ENCODE measurements around the gene DAB2. TPM values are rescaled to one million over a fixed set of nuclear protein-coding genes. Genes with fewer than 3 reads are reported as not detected.
A peak's percentile ranks its signal among the peaks of the same experiment; 100 is the strongest.

The DAB2 gene
- total and polyA plus RNA-seq, 2 donors from 2014 or later = 138 to 199 TPM

DNA sequence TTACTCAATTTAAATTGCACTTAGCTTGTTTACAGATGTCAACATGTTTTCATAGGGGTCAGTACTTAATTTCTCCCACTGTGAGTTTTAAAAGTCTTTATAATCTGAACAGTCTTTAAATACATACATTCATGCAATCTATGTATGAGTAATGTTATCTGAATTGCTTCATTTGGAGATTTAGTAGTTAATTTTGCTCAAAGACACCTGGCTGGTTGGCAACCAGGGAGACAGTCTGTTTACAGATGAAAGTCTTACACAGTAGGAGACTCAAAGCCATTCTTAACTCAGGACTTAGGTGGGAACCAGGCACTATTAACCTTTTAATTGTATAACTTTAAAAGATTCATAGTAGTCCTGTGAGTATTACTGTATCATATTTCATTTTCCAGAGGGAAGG lies 29.3 kb downstream of the DAB2 start:
- H3K36me3 ChIP-seq (ENCODE audit: control insufficient read depth in 2 of 3, insufficient read depth in 3 of 3, low read length in 3 of 3) = peaks cover 6 to 38% (median 17%) of the 10 kb centered on the region in 3 donors
- peaks cover 0 to 46% (median 19%) of the 10 kb centered on the region in 3 donors for H3K4me1 ChIP-seq (ENCODE audit: control insufficient read depth in 2 of 3, insufficient read depth in 2 of 3, low read depth in 1 of 3, low read length in 3 of 3)
- intact Hi-C loops (cut with DNase I) = no loop called here
- H3K9ac ChIP-seq (ENCODE audit: low read length in 3 of 3) = no peak overlapping the region
- FAIRE-seq (no peak), DNase-seq (no peak)
- peak overlapping the region; percentile 8 to 68 for H3K27ac ChIP-seq (ENCODE audit: low read depth in 2 of 2, low read length in 2 of 2)
- H3K27me3 ChIP-seq (ENCODE audit: control insufficient read depth, insufficient read depth, low read length) = no peaks in the 10 kb centered on the region
- TF ChIP-seq, protein P1, sequence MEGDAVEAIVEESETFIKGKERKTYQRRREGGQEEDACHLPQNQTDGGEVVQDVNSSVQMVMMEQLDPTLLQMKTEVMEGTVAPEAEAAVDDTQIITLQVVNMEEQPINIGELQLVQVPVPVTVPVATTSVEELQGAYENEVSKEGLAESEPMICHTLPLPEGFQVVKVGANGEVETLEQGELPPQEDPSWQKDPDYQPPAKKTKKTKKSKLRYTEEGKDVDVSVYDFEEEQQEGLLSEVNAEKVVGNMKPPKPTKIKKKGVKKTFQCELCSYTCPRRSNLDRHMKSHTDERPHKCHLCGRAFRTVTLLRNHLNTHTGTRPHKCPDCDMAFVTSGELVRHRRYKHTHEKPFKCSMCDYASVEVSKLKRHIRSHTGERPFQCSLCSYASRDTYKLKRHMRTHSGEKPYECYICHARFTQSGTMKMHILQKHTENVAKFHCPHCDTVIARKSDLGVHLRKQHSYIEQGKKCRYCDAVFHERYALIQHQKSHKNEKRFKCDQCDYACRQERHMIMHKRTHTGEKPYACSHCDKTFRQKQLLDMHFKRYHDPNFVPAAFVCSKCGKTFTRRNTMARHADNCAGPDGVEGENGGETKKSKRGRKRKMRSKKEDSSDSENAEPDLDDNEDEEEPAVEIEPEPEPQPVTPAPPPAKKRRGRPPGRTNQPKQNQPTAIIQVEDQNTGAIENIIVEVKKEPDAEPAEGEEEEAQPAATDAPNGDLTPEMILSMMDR (IDR thresholded peaks at IDR 0.05; ENCODE audit: borderline replicate concordance, extremely low read depth, insufficient read depth) = no peak
- no peaks in the 10 kb centered on the region for H3K9me3 ChIP-seq (ENCODE audit: control insufficient read depth in 2 of 3, insufficient read depth in 1 of 3, low read length in 3 of 3)
- no peak overlapping the region for H3K4me3 ChIP-seq (ENCODE audit: low read length in 3 of 3)

DNA sequence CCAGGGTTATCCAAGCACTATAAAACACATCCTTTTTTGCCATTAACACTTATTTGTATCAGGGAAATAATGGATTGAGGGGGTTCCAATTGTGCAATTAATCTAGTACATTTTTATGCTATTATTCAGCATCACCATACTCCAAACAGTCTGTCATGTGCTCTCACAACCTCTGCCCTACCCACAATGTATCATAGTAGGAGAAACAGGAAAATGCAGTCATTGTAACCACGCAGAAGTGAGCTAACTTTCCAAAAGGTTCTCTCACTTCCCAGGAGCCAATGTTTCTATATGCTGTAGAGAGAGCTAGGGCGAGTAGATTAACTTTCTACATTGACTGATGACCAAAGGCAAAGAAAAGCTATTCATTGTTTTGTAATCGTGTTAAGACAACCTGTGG lies 29.8 kb downstream of the DAB2 start:
- no peak overlapping the region for H3K9ac ChIP-seq (ENCODE audit: low read length in 3 of 3)
- peaks cover 6 to 43% (median 19%) of the 10 kb centered on the region in 3 donors for H3K36me3 ChIP-seq (ENCODE audit: control insufficient read depth in 2 of 3, insufficient read depth in 3 of 3, low read length in 3 of 3)
- TF ChIP-seq, protein P1 (IDR thresholded peaks at IDR 0.05; ENCODE audit: borderline replicate concordance, extremely low read depth, insufficient read depth) = no peak
- peaks cover 0 to 46% (median 16%) of the 10 kb centered on the region in 3 donors for H3K4me1 ChIP-seq (ENCODE audit: control insufficient read depth in 2 of 3, insufficient read depth in 2 of 3, low read depth in 1 of 3, low read length in 3 of 3)
- H3K9me3 ChIP-seq (ENCODE audit: control insufficient read depth in 2 of 3, insufficient read depth in 1 of 3, low read length in 3 of 3) = no peaks in the 10 kb centered on the region
- H3K27ac ChIP-seq (ENCODE audit: low read depth in 2 of 2, low read length in 2 of 2) = peak overlapping the region; percentile 8 to 68
- intact Hi-C loops (cut with DNase I) = no loop called here
- no peaks in the 10 kb centered on the region for H3K27me3 ChIP-seq (ENCODE audit: control insufficient read depth, insufficient read depth, low read length)
- H3K4me3 ChIP-seq (ENCODE audit: low read length in 3 of 3) = no peak overlapping the region
- no peak for FAIRE-seq
- DNase-seq = no peak

DNA sequence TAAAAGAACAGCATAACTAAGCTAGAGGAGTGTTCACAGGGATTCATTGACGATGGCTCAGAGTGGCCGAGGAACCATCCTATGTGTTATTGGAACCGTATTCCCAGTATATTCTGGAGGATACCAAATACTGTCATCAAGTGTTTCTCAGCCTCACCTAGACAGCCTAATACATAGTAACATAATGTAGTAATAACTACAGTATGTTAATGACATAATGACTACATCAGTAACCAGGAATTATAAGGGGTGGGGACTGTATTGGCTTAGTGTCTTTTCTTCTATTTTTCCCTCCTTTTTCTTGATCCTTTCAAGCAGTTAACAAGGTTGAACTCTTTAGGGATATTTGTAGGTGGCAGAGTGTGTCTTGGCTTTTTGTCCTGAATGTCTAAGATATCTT lies 33.8 kb downstream of the DAB2 start:
- TF ChIP-seq, protein P1 (IDR thresholded peaks at IDR 0.05; ENCODE audit: borderline replicate concordance, extremely low read depth, insufficient read depth) = no peak
- H3K4me1 ChIP-seq (ENCODE audit: control insufficient read depth in 2 of 3, insufficient read depth in 2 of 3, low read depth in 1 of 3, low read length in 3 of 3) = peaks cover 0 to 10% (median 5%) of the 10 kb centered on the region in 3 donors
- FAIRE-seq (no peak), DNase-seq (no peak)
- H3K27ac ChIP-seq (ENCODE audit: low read depth in 2 of 2, low read length in 2 of 2) = no peak overlapping the region
- H3K9ac ChIP-seq (ENCODE audit: low read length in 3 of 3) = no peak overlapping the region
- peaks cover 6 to 54% (median 42%) of the 10 kb centered on the region in 3 donors for H3K36me3 ChIP-seq (ENCODE audit: control insufficient read depth in 2 of 3, insufficient read depth in 3 of 3, low read length in 3 of 3)
- no peak overlapping the region for H3K4me3 ChIP-seq (ENCODE audit: low read length in 3 of 3)
- H3K9me3 ChIP-seq (ENCODE audit: control insufficient read depth in 2 of 3, insufficient read depth in 1 of 3, low read length in 3 of 3) = no peaks in the 10 kb centered on the region
- no peaks in the 10 kb centered on the region for H3K27me3 ChIP-seq (ENCODE audit: control insufficient read depth, insufficient read depth, low read length)
- intact Hi-C loops (cut with DNase I) = no loop called here

DNA sequence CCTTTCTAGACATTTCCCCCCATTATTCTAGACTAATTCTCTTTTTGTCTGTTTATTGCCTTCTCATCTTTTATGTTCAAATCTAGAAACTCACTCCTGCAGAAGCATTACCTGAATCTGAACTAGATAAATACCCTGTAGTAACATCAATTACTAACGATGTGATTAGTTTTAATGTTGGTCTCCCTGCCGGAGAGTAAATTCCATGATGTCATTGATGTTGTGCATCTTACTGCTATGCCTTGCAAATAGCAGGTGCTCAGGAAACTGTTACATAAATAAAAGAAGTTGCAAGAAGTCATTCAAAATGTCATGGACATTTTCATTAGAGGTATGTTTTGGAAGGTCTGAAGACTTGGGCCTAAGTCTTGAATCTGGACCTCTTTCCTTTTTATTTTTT lies 37.5 kb downstream of the DAB2 start:
- peaks cover 9 to 60% (median 56%) of the 10 kb centered on the region in 3 donors for H3K36me3 ChIP-seq (ENCODE audit: control insufficient read depth in 2 of 3, insufficient read depth in 3 of 3, low read length in 3 of 3)

More for the DNA sequence above, 37.5 kb downstream of the DAB2 start:
- intact Hi-C loops (cut with DNase I) = no loop called here
- FAIRE-seq = no peak
- TF ChIP-seq, protein P1 (IDR thresholded peaks at IDR 0.05; ENCODE audit: borderline replicate concordance, extremely low read depth, insufficient read depth) = no peak
- no peaks in the 10 kb centered on the region for H3K27me3 ChIP-seq (ENCODE audit: control insufficient read depth, insufficient read depth, low read length)
- DNase-seq = no peak
- H3K4me3 ChIP-seq (ENCODE audit: low read length in 3 of 3) = no peak overlapping the region
- no peaks in the 10 kb centered on the region for H3K9me3 ChIP-seq (ENCODE audit: control insufficient read depth in 2 of 3, insufficient read depth in 1 of 3, low read length in 3 of 3)
- H3K9ac ChIP-seq (ENCODE audit: low read length in 3 of 3) = no peak overlapping the region
- H3K27ac ChIP-seq (ENCODE audit: low read depth in 2 of 2, low read length in 2 of 2) = no peak overlapping the region
- H3K4me1 ChIP-seq (ENCODE audit: control insufficient read depth in 2 of 3, insufficient read depth in 2 of 3, low read depth in 1 of 3, low read length in 3 of 3) = no peaks in the 10 kb centered on the region

All from kidney (tissue), 14 donors.